Measurements from ENCODE around the gene NEUROG1. TPM values are rescaled to one million over a fixed set of nuclear protein-coding genes. Genes with fewer than 3 reads are reported as not detected.
"Not testable (repeated sequence)": the region's sequence is repeated elsewhere in the genome, so short reads cannot be mapped to it uniquely, and the experiment has no call there.

Gene NEUROG1
- total RNA-seq, 2 donors from 2014 or later: not detected

DNA sequence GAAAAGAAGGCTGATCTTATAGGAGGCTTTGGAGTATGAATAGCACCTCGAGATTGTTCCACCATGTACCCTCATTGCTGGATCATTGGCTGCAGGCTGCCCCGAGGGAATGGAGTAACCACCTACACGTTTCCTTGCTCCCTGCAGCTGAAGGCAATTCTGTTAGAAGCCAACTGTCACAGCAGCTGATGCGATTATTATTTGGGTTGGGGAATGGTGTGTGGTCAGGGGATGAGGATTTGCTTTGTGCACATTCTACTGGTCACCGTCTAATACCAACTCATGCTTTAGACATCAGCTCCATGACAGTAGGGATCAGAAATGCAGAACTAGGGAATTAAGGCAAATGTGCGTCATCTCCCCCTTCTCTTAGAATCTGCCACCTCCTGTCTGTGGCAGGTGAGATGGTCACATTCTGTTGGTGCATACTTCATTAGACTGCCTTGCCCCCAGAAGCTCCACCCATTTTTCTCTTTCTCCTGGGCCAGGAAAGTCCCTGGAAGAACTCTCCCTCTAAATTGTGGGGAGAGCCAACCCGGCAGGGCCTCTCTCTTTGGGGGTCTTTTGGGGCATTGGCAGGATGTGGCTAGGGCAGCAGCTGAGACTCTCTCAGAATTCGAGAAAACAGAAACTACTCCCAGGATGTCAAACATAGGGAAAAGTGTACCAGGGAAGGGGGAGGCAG, 32.8 kb downstream of the NEUROG1 start:
- TF ChIP-seq, protein P1, sequence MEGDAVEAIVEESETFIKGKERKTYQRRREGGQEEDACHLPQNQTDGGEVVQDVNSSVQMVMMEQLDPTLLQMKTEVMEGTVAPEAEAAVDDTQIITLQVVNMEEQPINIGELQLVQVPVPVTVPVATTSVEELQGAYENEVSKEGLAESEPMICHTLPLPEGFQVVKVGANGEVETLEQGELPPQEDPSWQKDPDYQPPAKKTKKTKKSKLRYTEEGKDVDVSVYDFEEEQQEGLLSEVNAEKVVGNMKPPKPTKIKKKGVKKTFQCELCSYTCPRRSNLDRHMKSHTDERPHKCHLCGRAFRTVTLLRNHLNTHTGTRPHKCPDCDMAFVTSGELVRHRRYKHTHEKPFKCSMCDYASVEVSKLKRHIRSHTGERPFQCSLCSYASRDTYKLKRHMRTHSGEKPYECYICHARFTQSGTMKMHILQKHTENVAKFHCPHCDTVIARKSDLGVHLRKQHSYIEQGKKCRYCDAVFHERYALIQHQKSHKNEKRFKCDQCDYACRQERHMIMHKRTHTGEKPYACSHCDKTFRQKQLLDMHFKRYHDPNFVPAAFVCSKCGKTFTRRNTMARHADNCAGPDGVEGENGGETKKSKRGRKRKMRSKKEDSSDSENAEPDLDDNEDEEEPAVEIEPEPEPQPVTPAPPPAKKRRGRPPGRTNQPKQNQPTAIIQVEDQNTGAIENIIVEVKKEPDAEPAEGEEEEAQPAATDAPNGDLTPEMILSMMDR (IDR thresholded peaks at IDR 0.05): no peak
- no peak for DNase-seq (ENCODE audit: low spot score)
- Histone ChIP-seq H3K4me1 (ENCODE audit: control insufficient read depth in 1 of 2, low read depth in 2 of 2) (no peaks in the 10 kb centered on the region), H3K9me3 (no peaks in the 10 kb centered on the region), H3K36me3 (no peaks in the 10 kb centered on the region), H3K27me3 (replicated peaks; ENCODE audit: insufficient read depth) (no peaks in the 10 kb centered on the region), H3K27ac (no peak overlapping the region), H3K4me3 (no peak overlapping the region)
- no peak for ATAC-seq (ENCODE audit: insufficient number of reproducible peaks, low FRiP score, low read depth)

- DNase-seq (ENCODE audit: low spot score) (no peak), ATAC-seq (ENCODE audit: insufficient number of reproducible peaks, low FRiP score, low read depth) (no peak)
- TF ChIP-seq, protein P1 (IDR thresholded peaks at IDR 0.05): no peak
- Histone ChIP-seq H3K27ac (no peak overlapping the region), H3K4me3 (no peak overlapping the region), H3K36me3 (no peaks in the 10 kb centered on the region), H3K9me3 (no peaks in the 10 kb centered on the region), H3K4me1 (ENCODE audit: control insufficient read depth in 1 of 2, low read depth in 2 of 2) (no peaks in the 10 kb centered on the region), H3K27me3 (replicated peaks; ENCODE audit: insufficient read depth) (no peaks in the 10 kb centered on the region)
Measured at GRCh38 chr5:135501965-135502364, 33.8 kb downstream of the NEUROG1 start.

- Histone ChIP-seq H3K27ac (no peak overlapping the region), H3K4me1 (ENCODE audit: control insufficient read depth in 1 of 2, low read depth in 2 of 2) (peaks cover 0 to 10% of the 10 kb centered on the region in 2 donors), H3K36me3 (no peaks in the 10 kb centered on the region), H3K4me3 (no peak overlapping the region), H3K9me3 (no peaks in the 10 kb centered on the region), H3K27me3 (replicated peaks; ENCODE audit: insufficient read depth) (no peaks in the 10 kb centered on the region)
- DNase-seq (ENCODE audit: low spot score): no peak
- TF ChIP-seq, protein P1 (IDR thresholded peaks at IDR 0.05): no peak
- ATAC-seq (ENCODE audit: insufficient number of reproducible peaks, low FRiP score, low read depth): no peak
Measured at GRCh38 chr5:135498637-135498995, 37.1 kb downstream of the NEUROG1 start.

GRCh38 chr5:135497971-135498636, 37.7 kb downstream of the NEUROG1 start:
- H3K36me3 ChIP-seq: no peaks in the 10 kb centered on the region
- H3K4me3 ChIP-seq: no peak overlapping the region
- TF ChIP-seq, protein P1 (IDR thresholded peaks at IDR 0.05): no peak
- H3K27me3 ChIP-seq (replicated peaks; ENCODE audit: insufficient read depth): no peaks in the 10 kb centered on the region
- H3K27ac ChIP-seq: no peak overlapping the region
- no peak for ATAC-seq (ENCODE audit: insufficient number of reproducible peaks, low FRiP score, low read depth)
- peaks cover 0 to 15% of the 10 kb centered on the region in 2 donors for H3K4me1 ChIP-seq (ENCODE audit: control insufficient read depth in 1 of 2, low read depth in 2 of 2)
- H3K9me3 ChIP-seq: no peaks in the 10 kb centered on the region
- no peak for DNase-seq (ENCODE audit: low spot score)

GRCh38 chr5:135495531-135495930, 40.2 kb downstream of the NEUROG1 start:
- H3K9me3 ChIP-seq; ATAC-seq (ENCODE audit: insufficient number of reproducible peaks, low FRiP score, low read depth); H3K27ac ChIP-seq; H3K36me3 ChIP-seq; DNase-seq (ENCODE audit: low spot score); H3K4me3 ChIP-seq; H3K27me3 ChIP-seq (replicated peaks; ENCODE audit: insufficient read depth): not testable (repeated sequence)
- H3K4me1 ChIP-seq (ENCODE audit: control insufficient read depth in 1 of 2, low read depth in 2 of 2): peaks cover 0 to 17% of the 10 kb centered on the region in 2 donors
